HepG2 (cell line): ENCODE data around the gene SYPL2. TPM values are rescaled to one million over a fixed set of nuclear protein-coding genes. Genes with fewer than 3 reads are reported as not detected.

Experiments used
- ELF1 ChIP-seq: sonication (generic); formaldehyde crosslinking; IDR thresholded peaks from 2 replicates; pipeline ENCODE4 v1.4.0; 2020; ENCODE audit warnings: missing genetic modification reagents
- HOXA5 ChIP-seq: sonication (generic); formaldehyde crosslinking; IDR thresholded peaks from 2 replicates; pipeline ENCODE4 v1.4.0; 2020; ENCODE audit warnings: missing genetic modification reagents
- NBN ChIP-seq: fragments of 450-650 bp; conservative IDR thresholded peaks from 2 replicates; pipeline ENCODE4 v1.6.1; 2017
- PHF21A ChIP-seq: sonication (generic); formaldehyde crosslinking; IDR thresholded peaks from 2 replicates; pipeline ENCODE4 v1.5.0; 2020; ENCODE audit warnings: mild to moderate bottlenecking, missing genetic modification reagents
- SIN3B ChIP-seq: fragments of 150-350 bp; IDR thresholded peaks from 2 replicates; pipeline ENCODE4 v1.6.1; 2014; ENCODE audit warnings: low read length
- SMARCE1 ChIP-seq: fragments of 450-650 bp; IDR thresholded peaks from 2 replicates; pipeline ENCODE4 v1.6.1; 2017; ENCODE audit warnings: borderline replicate concordance
- SYNCRIP ChIP-seq: fragments of 200-400 bp; formaldehyde crosslinking; IDR thresholded peaks from 2 replicates; pipeline ENCODE4 v1.6.1; 2018; ENCODE audit warnings: mild to moderate bottlenecking, low read depth, low read length; ENCODE audit not compliant: insufficient read depth
- U2AF2 ChIP-seq: fragments of 200-400 bp; formaldehyde crosslinking; IDR thresholded peaks from 2 replicates; pipeline ENCODE4 v1.6.1; 2017; ENCODE audit warnings: low read depth, mild to moderate bottlenecking, low read length
- ZBTB8A ChIP-seq: sonication (generic); formaldehyde crosslinking; IDR thresholded peaks from 2 replicates; pipeline ENCODE4 v1.4.0; 2020; ENCODE audit warnings: mild to moderate bottlenecking, low read depth, missing genetic modification reagents, borderline replicate concordance
- ZFP41 ChIP-seq: sonication (generic); formaldehyde crosslinking; IDR thresholded peaks from 2 replicates; pipeline ENCODE4 v1.4.0; 2020; ENCODE audit warnings: mild to moderate bottlenecking, missing genetic modification reagents, borderline replicate concordance
- ZNF264 ChIP-seq: sonication (generic); formaldehyde crosslinking; IDR thresholded peaks from 2 replicates; pipeline ENCODE4 v1.4.0; 2020; ENCODE audit warnings: missing genetic modification reagents
- ZNF282 ChIP-seq: fragments of 450-650 bp; IDR thresholded peaks from 2 replicates; pipeline ENCODE4 v1.6.1; 2018; ENCODE audit not compliant: partially characterized antibody
- ZNF550 ChIP-seq: sonication (generic); formaldehyde crosslinking; IDR thresholded peaks from 2 replicates; pipeline ENCODE4 v1.4.0; 2020; ENCODE audit warnings: mild to moderate bottlenecking, missing genetic modification reagents, borderline replicate concordance
- ZNF567 ChIP-seq: sonication (generic); formaldehyde crosslinking; IDR thresholded peaks from 2 replicates; pipeline ENCODE4 v1.8.1; 2023; ENCODE audit warnings: mild to moderate bottlenecking, missing genetic modification reagents, borderline replicate concordance
- ZNF598 ChIP-seq: sonication (generic); formaldehyde crosslinking; IDR thresholded peaks from 2 replicates; pipeline ENCODE4 v1.5.1; 2020; ENCODE audit warnings: mild to moderate bottlenecking, missing genetic modification reagents, borderline replicate concordance
- ZNF670 ChIP-seq: sonication (generic); formaldehyde crosslinking; IDR thresholded peaks from 2 replicates; pipeline ENCODE4 v1.8.0; 2022; ENCODE audit warnings: mild to moderate bottlenecking, missing genetic modification reagents, borderline replicate concordance
- ZNF678 ChIP-seq: sonication (generic); formaldehyde crosslinking; IDR thresholded peaks from 2 replicates; pipeline ENCODE4 v1.4.0; 2020; ENCODE audit warnings: mild to moderate bottlenecking, missing genetic modification reagents
- ZNF737 ChIP-seq: sonication (generic); formaldehyde crosslinking; IDR thresholded peaks from 2 replicates; pipeline ENCODE4 v1.5.0; 2020; ENCODE audit warnings: missing genetic modification reagents, mild to moderate bottlenecking, borderline replicate concordance
- ZNF841 ChIP-seq: sonication (generic); formaldehyde crosslinking; IDR thresholded peaks from 2 replicates; pipeline ENCODE4 v1.8.1; 2023; ENCODE audit warnings: missing genetic modification reagents, borderline replicate concordance
- ZNF883 ChIP-seq: sonication (generic); formaldehyde crosslinking; IDR thresholded peaks from 2 replicates; pipeline ENCODE4 v1.5.1; 2020; ENCODE audit warnings: mild to moderate bottlenecking, missing genetic modification reagents; ENCODE audit errors: not compliant biosample characterization
- ZZZ3 ChIP-seq: sonication (generic); formaldehyde crosslinking; IDR thresholded peaks from 2 replicates; pipeline ENCODE4 v1.4.0; 2020; ENCODE audit warnings: missing genetic modification reagents, mild to moderate bottlenecking, borderline replicate concordance
- polyA plus RNA-seq, 8 experiments: library from polyadenylated mRNA; depleted of rRNA in 3 of 8; stranded (reverse) in 7 of 8; unstranded in 1 of 8; fragments of >200 nt; fragmentation: Illumina TruSeq in 4 of 8; extraction: Trizol in 4 of 8; gene quantifications; 2 replicates each; pipeline versions ENCODE4 v1.2.1 to v1.2.3, GENCODE V29; 2011 to 2016; ENCODE audit warnings: low read depth in 4 of 8, missing spikeins in 1 of 8, mixed read lengths in 1 of 8; ENCODE audit not compliant: insufficient read depth in 1 of 8
- total RNA-seq, 5 experiments: library from RNA; depleted of rRNA; stranded (reverse); fragments of >200 nt; fragmentation: Illumina TruSeq; extraction: Trizol; gene quantifications; 2 replicates each; pipeline ENCODE4 v1.2.3, GENCODE V29; 2016; ENCODE audit warnings: low read depth in 1 of 5
- TF ChIP-seq, protein P1 (sequence below): sonication (generic); formaldehyde crosslinking; IDR thresholded peaks from 2 replicates; pipeline ENCODE4 v1.4.0; 2020; ENCODE audit warnings: missing genetic modification reagents
- TF ChIP-seq, protein P2 (sequence below): sonication (generic); formaldehyde crosslinking; IDR thresholded peaks from 2 replicates; pipeline ENCODE4 v1.9.0; 2022; ENCODE audit warnings: missing genetic modification reagents, mild to moderate bottlenecking, borderline replicate concordance
- TF ChIP-seq, protein P3 (sequence below): sonication (generic); formaldehyde crosslinking; IDR thresholded peaks from 2 replicates; pipeline ENCODE4 v1.8.1; 2023; ENCODE audit warnings: mild to moderate bottlenecking, missing genetic modification reagents
- TF ChIP-seq, protein P4 (sequence below): sonication (generic); formaldehyde crosslinking; IDR thresholded peaks from 2 replicates; pipeline ENCODE4 v1.8.1; 2022; ENCODE audit warnings: mild to moderate bottlenecking, missing genetic modification reagents

SYPL2 gene
- total and polyA plus RNA-seq, 2 of the 13 experiments (the other 11 are each of a cell fraction or from before 2014, with no cell fraction given) = 0.17 to 0.24 TPM

DNA sequence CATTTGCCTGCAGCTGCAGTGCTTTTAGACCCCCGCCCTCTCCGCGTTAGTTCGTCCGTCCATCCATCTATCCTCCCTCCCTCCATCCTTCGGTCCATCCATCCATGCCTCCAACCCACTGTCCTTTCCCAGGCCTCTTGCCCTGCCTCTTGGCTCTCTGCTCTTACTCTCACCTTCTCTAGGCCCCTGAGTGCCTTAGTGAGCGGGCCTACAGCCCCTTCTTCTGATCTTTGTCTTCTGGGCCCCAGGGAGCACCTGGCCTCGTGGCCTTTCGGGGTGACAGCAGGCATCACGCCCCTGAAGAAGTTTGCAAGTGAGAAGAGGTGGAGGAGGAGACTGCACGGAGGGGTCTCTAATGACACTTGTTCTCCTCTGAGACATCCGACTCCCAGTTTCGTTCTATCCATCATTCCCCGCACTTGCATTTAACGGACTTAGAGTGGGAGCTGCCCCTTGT, 18.2 kb downstream of the SYPL2 start (continued):
- TF ChIP-seq SYNCRIP (no peak), ZNF678 (CRISPR knock-in tag) (0 out of 2 replicates have a peak, but pooled peaks have one; percentile 38), ZNF598 (CRISPR knock-in tag) (0 out of 2 replicates have a peak, but pooled peaks have one; percentile 38), ZNF883 (CRISPR knock-in tag) (no peak), ELF1 (no peak), ZZZ3 (CRISPR knock-in tag) (no peak), ZNF737 (no peak), ZNF841 (CRISPR knock-in tag) (0 out of 2 replicates have a peak, but pooled peaks have one; percentile 2), ZNF264 (CRISPR knock-in tag) (no peak), HOXA5 (CRISPR knock-in tag) (no peak), ZBTB8A (CRISPR knock-in tag) (0 out of 2 replicates have a peak, but pooled peaks have one; percentile 7), SMARCE1 (no peak), U2AF2 (no peak), SIN3B (no peak), PHF21A (CRISPR knock-in tag) (no peak), ZFP41 (CRISPR knock-in tag) (no peak), ZNF550 (peak; percentile 38; the same call in 1 of the 2 replicates), ZNF670 (CRISPR knock-in tag) (no peak), ZNF567 (CRISPR knock-in tag) (0 out of 2 replicates have a peak, but pooled peaks have one; percentile 2), ZNF282 (no peak), NBN (no peak)
- TF ChIP-seq, protein P1, sequence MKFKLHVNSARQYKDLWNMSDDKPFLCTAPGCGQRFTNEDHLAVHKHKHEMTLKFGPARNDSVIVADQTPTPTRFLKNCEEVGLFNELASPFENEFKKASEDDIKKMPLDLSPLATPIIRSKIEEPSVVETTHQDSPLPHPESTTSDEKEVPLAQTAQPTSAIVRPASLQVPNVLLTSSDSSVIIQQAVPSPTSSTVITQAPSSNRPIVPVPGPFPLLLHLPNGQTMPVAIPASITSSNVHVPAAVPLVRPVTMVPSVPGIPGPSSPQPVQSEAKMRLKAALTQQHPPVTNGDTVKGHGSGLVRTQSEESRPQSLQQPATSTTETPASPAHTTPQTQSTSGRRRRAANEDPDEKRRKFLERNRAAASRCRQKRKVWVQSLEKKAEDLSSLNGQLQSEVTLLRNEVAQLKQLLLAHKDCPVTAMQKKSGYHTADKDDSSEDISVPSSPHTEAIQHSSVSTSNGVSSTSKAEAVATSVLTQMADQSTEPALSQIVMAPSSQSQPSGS (CRISPR knock-in tag) = no peak
- TF ChIP-seq, protein P2, sequence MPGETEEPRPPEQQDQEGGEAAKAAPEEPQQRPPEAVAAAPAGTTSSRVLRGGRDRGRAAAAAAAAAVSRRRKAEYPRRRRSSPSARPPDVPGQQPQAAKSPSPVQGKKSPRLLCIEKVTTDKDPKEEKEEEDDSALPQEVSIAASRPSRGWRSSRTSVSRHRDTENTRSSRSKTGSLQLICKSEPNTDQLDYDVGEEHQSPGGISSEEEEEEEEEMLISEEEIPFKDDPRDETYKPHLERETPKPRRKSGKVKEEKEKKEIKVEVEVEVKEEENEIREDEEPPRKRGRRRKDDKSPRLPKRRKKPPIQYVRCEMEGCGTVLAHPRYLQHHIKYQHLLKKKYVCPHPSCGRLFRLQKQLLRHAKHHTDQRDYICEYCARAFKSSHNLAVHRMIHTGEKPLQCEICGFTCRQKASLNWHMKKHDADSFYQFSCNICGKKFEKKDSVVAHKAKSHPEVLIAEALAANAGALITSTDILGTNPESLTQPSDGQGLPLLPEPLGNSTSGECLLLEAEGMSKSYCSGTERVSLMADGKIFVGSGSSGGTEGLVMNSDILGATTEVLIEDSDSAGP (CRISPR knock-in tag) = no peak; the same call in 1 of the 2 replicates
- TF ChIP-seq, protein P3, sequence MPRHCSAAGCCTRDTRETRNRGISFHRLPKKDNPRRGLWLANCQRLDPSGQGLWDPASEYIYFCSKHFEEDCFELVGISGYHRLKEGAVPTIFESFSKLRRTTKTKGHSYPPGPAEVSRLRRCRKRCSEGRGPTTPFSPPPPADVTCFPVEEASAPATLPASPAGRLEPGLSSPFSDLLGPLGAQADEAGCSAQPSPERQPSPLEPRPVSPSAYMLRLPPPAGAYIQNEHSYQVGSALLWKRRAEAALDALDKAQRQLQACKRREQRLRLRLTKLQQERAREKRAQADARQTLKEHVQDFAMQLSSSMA (CRISPR knock-in tag) = no peak
- TF ChIP-seq, protein P4, sequence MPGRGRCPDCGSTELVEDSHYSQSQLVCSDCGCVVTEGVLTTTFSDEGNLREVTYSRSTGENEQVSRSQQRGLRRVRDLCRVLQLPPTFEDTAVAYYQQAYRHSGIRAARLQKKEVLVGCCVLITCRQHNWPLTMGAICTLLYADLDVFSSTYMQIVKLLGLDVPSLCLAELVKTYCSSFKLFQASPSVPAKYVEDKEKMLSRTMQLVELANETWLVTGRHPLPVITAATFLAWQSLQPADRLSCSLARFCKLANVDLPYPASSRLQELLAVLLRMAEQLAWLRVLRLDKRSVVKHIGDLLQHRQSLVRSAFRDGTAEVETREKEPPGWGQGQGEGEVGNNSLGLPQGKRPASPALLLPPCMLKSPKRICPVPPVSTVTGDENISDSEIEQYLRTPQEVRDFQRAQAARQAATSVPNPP (CRISPR knock-in tag) = no peak
